A549 (cell line): ENCODE results near the gene DSTYK. TPM values are rescaled to one million over a fixed set of nuclear protein-coding genes. Genes with fewer than 3 reads are reported as not detected.

ENCODE experiments used
- ATAC-seq, 2 experiments: fragments of 200-7000 bp in 1 of 2; fragments of >200 bp in 1 of 2; cut with Nextera tagmentation in 1 of 2; cut with Tn5 transposase in 1 of 2; 3 replicates each; pipeline versions ENCODE4 v1.8.0 to v1.9.1; 2018 to 2020; ENCODE audit warnings: mild to moderate bottlenecking in 1 of 2, moderate library complexity in 1 of 2
- CTCF ChIA-PET: fragments of 300-600 bp; sonication (Branson Sonifier 250); formaldehyde crosslinking; extraction: SDS; loops from one replicate; lab custom pipeline; 2021; ENCODE audit warnings: antibody characterized with exemption, inconsistent platforms; lab: Yijun Ruan, JAX
- POLR2A ChIA-PET: fragments of 350-600 bp; formaldehyde crosslinking; extraction: SDS; loops from one replicate; lab custom pipeline; 2021; ENCODE audit warnings: antibody characterized with exemption, inconsistent platforms; lab: Yijun Ruan, JAX
- DNase-seq, 2 experiments: peaks; one replicate each; pipeline versions ENCODE4 v3.0.0 to v3.0.0-alpha.2; 2011 to 2016; ENCODE audit warnings: low read depth in 1 of 2, low spot score in 1 of 2
- FAIRE-seq: peaks from 2 replicates; lab custom pipeline; 2011; peaks lifted over from hg19 to GRCh38; lab: Jason Lieb, UNC
- H3K27ac ChIP-seq, 2 experiments: fragments of >200 bp; sonication (Bioruptor Twin); formaldehyde crosslinking; 3 replicates each; pipeline ENCODE4 v1.5.1; 2016 to 2017
- H3K4me1 ChIP-seq: fragments of >200 bp; sonication (Bioruptor Twin); formaldehyde crosslinking; 3 replicates; pipeline ENCODE4 v1.6.1; 2016
- H3K4me2 ChIP-seq: fragments of >200 bp; sonication (Bioruptor Twin); formaldehyde crosslinking; 3 replicates; pipeline ENCODE4 v1.6.1; 2016
- H3K4me3 ChIP-seq: fragments of >200 bp; sonication (Bioruptor Twin); formaldehyde crosslinking; 3 replicates; pipeline ENCODE4 v1.5.1; 2016
- H3K9me3 ChIP-seq: fragments of >200 bp; sonication (Bioruptor Twin); formaldehyde crosslinking; 3 replicates; pipeline ENCODE4 v1.6.1; 2016
- ATOH8 ChIP-seq: fragments of 250-450 bp; sonication (Bioruptor Pico); IDR thresholded peaks from 2 replicates; pipeline ENCODE4 v1.5.0; 2020; ENCODE audit warnings: low read depth, mild to moderate bottlenecking, moderate library complexity
- CBX8 ChIP-seq: fragments of 200-600 bp; sonication (generic); IDR thresholded peaks from 2 replicates; pipeline ENCODE4 v1.6.1; 2016
- CEBPB ChIP-seq, 2 experiments: fragments of >200 bp in 1 of 2; sonication (Bioruptor Twin) in 1 of 2; formaldehyde crosslinking in 1 of 2; IDR thresholded peaks; 2 replicates each; pipeline ENCODE4 v1.6.1; 2012 to 2016
- CHD2 ChIP-seq: fragments of 150-350 bp; IDR thresholded peaks from 2 replicates; pipeline ENCODE4 v1.6.1; 2014; ENCODE audit warnings: low read length; ENCODE audit not compliant: partially characterized antibody
- CHD4 ChIP-seq: fragments of 200-600 bp; sonication (generic); IDR thresholded peaks from 2 replicates; pipeline ENCODE4 v1.6.1; 2016; ENCODE audit warnings: antibody characterized with exemption, mild to moderate bottlenecking, borderline replicate concordance
- E2F6 ChIP-seq: IDR thresholded peaks from 2 replicates; pipeline ENCODE4 v1.6.1; 2012; ENCODE audit warnings: low read depth, borderline replicate concordance
- EHF ChIP-seq: fragments of 250-450 bp; sonication (Bioruptor Pico); IDR thresholded peaks from 2 replicates; pipeline ENCODE4 v1.5.0; 2020; ENCODE audit warnings: mild to moderate bottlenecking
- EP300 ChIP-seq, 2 experiments: fragments of >200 bp; sonication (Bioruptor Twin); formaldehyde crosslinking; IDR thresholded peaks; 2 replicates in 1 of 2; 3 replicates in 1 of 2; pipeline ENCODE4 v1.6.1; 2016 to 2017
- ESRRA ChIP-seq: fragments of 150-350 bp; IDR thresholded peaks from 2 replicates; pipeline ENCODE4 v1.6.1; 2014; ENCODE audit warnings: mild to moderate bottlenecking, low read length, borderline replicate concordance
- FOSB ChIP-seq: fragments of 250-450 bp; sonication (Bioruptor Pico); IDR thresholded peaks from 2 replicates; pipeline ENCODE4 v1.5.0; 2020; ENCODE audit warnings: mild to moderate bottlenecking, moderate library complexity
- FOSL2 ChIP-seq, 2 experiments: fragments of 450-650 bp in 1 of 2; fragments of >200 bp in 1 of 2; sonication (Bioruptor Twin) in 1 of 2; formaldehyde crosslinking; IDR thresholded peaks; 2 replicates each; pipeline versions ENCODE4 v1.5.0 to v1.6.1; 2016 to 2020; ENCODE audit warnings: mild to moderate bottlenecking in 1 of 2, moderate library complexity in 1 of 2
- FOXS1 ChIP-seq: fragments of 250-450 bp; sonication (Bioruptor Pico); IDR thresholded peaks from 2 replicates; pipeline ENCODE4 v1.5.0; 2020; ENCODE audit warnings: mild to moderate bottlenecking, moderate library complexity
- GATA3 ChIP-seq: IDR thresholded peaks from 2 replicates; pipeline ENCODE4 v1.6.1; 2012; ENCODE audit warnings: borderline replicate concordance
- HMGXB4 ChIP-seq: fragments of 250-450 bp; sonication (Bioruptor Pico); IDR thresholded peaks from 2 replicates; pipeline ENCODE4 v1.5.0; 2021; ENCODE audit warnings: mild to moderate bottlenecking, moderate library complexity, borderline replicate concordance
- HOXB5 ChIP-seq: fragments of 250-450 bp; sonication (Bioruptor Pico); IDR thresholded peaks from 2 replicates; pipeline ENCODE4 v1.5.0; 2020; ENCODE audit warnings: mild to moderate bottlenecking, moderate library complexity
- JUN ChIP-seq, 2 experiments: fragments of >200 bp; sonication (Bioruptor Twin); formaldehyde crosslinking; IDR thresholded peaks; 2 replicates in 1 of 2; 3 replicates in 1 of 2; pipeline ENCODE4 v1.6.1; 2016 to 2017
- JUNB ChIP-seq: fragments of >200 bp; sonication (Bioruptor Twin); formaldehyde crosslinking; IDR thresholded peaks from 2 replicates; pipeline ENCODE4 v1.6.1; 2016
- MAZ ChIP-seq: fragments of 150-350 bp; IDR thresholded peaks from 2 replicates; pipeline ENCODE4 v1.6.1; 2014; ENCODE audit warnings: antibody characterized with exemption, low read depth, low read length, borderline replicate concordance
- NFE2L2 ChIP-seq: fragments of 150-350 bp; conservative IDR thresholded peaks from 2 replicates; pipeline ENCODE4 v1.6.1; 2014; ENCODE audit warnings: low read length
- NPAS2 ChIP-seq: fragments of 250-450 bp; sonication (Bioruptor Pico); IDR thresholded peaks from 2 replicates; pipeline ENCODE4 v1.8.0; 2022; ENCODE audit warnings: mild to moderate bottlenecking, moderate library complexity, borderline replicate concordance
- PBX3 ChIP-seq: IDR thresholded peaks from 2 replicates; pipeline ENCODE4 v1.6.1; 2012
- PHF8 ChIP-seq: fragments of 200-600 bp; sonication (generic); IDR thresholded peaks from 2 replicates; pipeline ENCODE4 v1.6.1; 2016; ENCODE audit warnings: low read depth, mild to moderate bottlenecking, antibody characterized with exemption, moderate library complexity, borderline replicate concordance
- POLR2A ChIP-seq: IDR thresholded peaks from 2 replicates; pipeline ENCODE4 v1.6.1; 2012; ENCODE audit warnings: mild to moderate bottlenecking, low read length
- POLR2AphosphoS2 ChIP-seq: conservative IDR thresholded peaks from 2 replicates; pipeline ENCODE4 v1.6.1; 2012; ENCODE audit warnings: low read length, improper control_type of control experiment, inconsistent platforms
- RAD21 ChIP-seq, 2 experiments: fragments of >200 bp in 1 of 2; sonication (Bioruptor Twin) in 1 of 2; formaldehyde crosslinking in 1 of 2; IDR thresholded peaks in 1 of 2; conservative IDR thresholded peaks in 1 of 2; 2 replicates in 1 of 2; 3 replicates in 1 of 2; pipeline ENCODE4 v1.6.1; 2012 to 2018; ENCODE audit warnings: inconsistent platforms in 1 of 2
- RCOR1 ChIP-seq: fragments of 150-350 bp; IDR thresholded peaks from 2 replicates; pipeline ENCODE4 v1.6.1; 2014; ENCODE audit warnings: antibody characterized with exemption, low read length, low read depth
- RNF2 ChIP-seq: fragments of 200-600 bp; sonication (generic); IDR thresholded peaks from 2 replicates; pipeline ENCODE4 v1.6.1; 2016; ENCODE audit warnings: low read depth, mild to moderate bottlenecking, antibody characterized with exemption, moderate library complexity, borderline replicate concordance
- SREBF2 ChIP-seq: fragments of 450-650 bp; IDR thresholded peaks from 2 replicates; pipeline ENCODE4 v1.6.1; 2014; ENCODE audit warnings: mild to moderate bottlenecking, moderate library complexity
- TFCP2L1 ChIP-seq: fragments of 250-450 bp; sonication (Bioruptor Pico); IDR thresholded peaks from 2 replicates; pipeline ENCODE4 v1.5.0; 2021; ENCODE audit warnings: mild to moderate bottlenecking
- ZSCAN20 ChIP-seq: fragments of 250-450 bp; sonication (Bioruptor Pico); IDR thresholded peaks from 2 replicates; pipeline ENCODE4 v1.8.0; 2022; ENCODE audit warnings: mild to moderate bottlenecking, moderate library complexity
- WGBS: methylation state at CpG from one replicate; pipeline ENCODE4 v1.1.6; 2017; ENCODE audit errors: missing lambda C conversion rate; 5-methylcytosine and 5-hydroxymethylcytosine counted together
- polyA plus RNA-seq, 4 experiments: library from polyadenylated mRNA; depleted of rRNA in 3 of 4; stranded (reverse); fragments of >200 nt; fragmentation: RNase III in 1 of 4; extraction: RNeasy Plus Mini Kit Qiagen cat#74134 plus additional on column Dnase treatment in 1 of 4; gene quantifications; 2 replicates in 3 of 4; 3 replicates in 1 of 4; pipeline ENCODE4 v1.2.3, GENCODE V29; 2011 to 2017

The DSTYK gene
- polyA plus RNA-seq, 2 of the 4 experiments (the other 2 are of a cell fraction): 8.6 to 9.0 TPM

- 74% methylated on average over 8 of the region's 8 CpGs for WGBS
- no peak overlapping the region for H3K4me2 ChIP-seq
- no peaks in the 10 kb centered on the region for H3K9me3 ChIP-seq
- no peak for FAIRE-seq
- no peak for DNase-seq
- H3K4me3 ChIP-seq: no peak overlapping the region
- CTCF ChIA-PET: interaction anchor here (0.6 to 53.3 kb wide), 8 partner anchors 4 to 264 kb away, joined by 3 to 1139 read pairs (median 4); partner anchors contain the start of gene TMCC2
- POLR2A ChIA-PET: no interaction called here
- peaks cover under 1% of the 10 kb centered on the region; the same call in 1 of the 3 replicates for H3K4me1 ChIP-seq
- no peak overlapping the region for H3K27ac ChIP-seq
- no peak for TF ChIP-seq MAZ
- no peak for TF ChIP-seq NFE2L2
- no peak for TF ChIP-seq RCOR1
- no peak for TF ChIP-seq HMGXB4 (CRISPR knock-in tag)
- no peak for TF ChIP-seq ZSCAN20 (CRISPR knock-in tag)
- TF ChIP-seq NPAS2 (CRISPR knock-in tag): no peak
- TF ChIP-seq PHF8: no peak
- TF ChIP-seq CHD2: no peak
- TF ChIP-seq ATOH8 (CRISPR knock-in tag): no peak
- TF ChIP-seq POLR2AphosphoS2: no peak
- no peak for TF ChIP-seq CEBPB (IDR thresholded peaks at IDR 0.05)
- TF ChIP-seq ESRRA: no peak
- no peak for TF ChIP-seq SREBF2
- TF ChIP-seq EHF: no peak
- TF ChIP-seq PBX3: no peak
- no peak for TF ChIP-seq EP300 (IDR thresholded peaks at IDR 0.05)
- TF ChIP-seq POLR2A: no peak
- no peak for TF ChIP-seq RAD21 (conservative IDR thresholded peaks at IDR 0.05 in 1 of 2, IDR thresholded peaks at IDR 0.05 in 1 of 2)
- no peak for TF ChIP-seq CHD4
- TF ChIP-seq JUN (IDR thresholded peaks at IDR 0.05): no peak
- TF ChIP-seq, all 56 proteins: peak for 0
- ATAC-seq: no peak
Measured at GRCh38 chr1:205243350-205244191, 32.1 kb upstream of the DSTYK start.

GRCh38 chr1:205241366-205242030 is 30.0 kb upstream of the DSTYK start:
- no peak overlapping the region for H3K4me2 ChIP-seq
- H3K27ac ChIP-seq: no peak overlapping the region
- no peaks in the 10 kb centered on the region for H3K9me3 ChIP-seq
- FAIRE-seq: no peak
- DNase-seq: no peak
- no peak overlapping the region for H3K4me3 ChIP-seq
- 86% methylated on average over 23 of the region's 36 CpGs for WGBS
- CTCF ChIA-PET: interaction anchor here (1.0 to 53.3 kb wide), 3 partner anchors 13 to 254 kb away, joined by 3 to 1139 read pairs (median 30); partner anchors contain the start of gene TMCC2
- POLR2A ChIA-PET: no interaction called here
- no peaks in the 10 kb centered on the region for H3K4me1 ChIP-seq
- ATAC-seq: no peak
- no peak for TF ChIP-seq HMGXB4 (CRISPR knock-in tag)
- TF ChIP-seq FOSB (CRISPR knock-in tag): no peak
- no peak for TF ChIP-seq FOXS1
- no peak for TF ChIP-seq GATA3
- TF ChIP-seq ZSCAN20 (CRISPR knock-in tag): no peak
- TF ChIP-seq EP300 (IDR thresholded peaks at IDR 0.05): no peak
- TF ChIP-seq RAD21 (conservative IDR thresholded peaks at IDR 0.05 in 1 of 2, IDR thresholded peaks at IDR 0.05 in 1 of 2): no peak
- TF ChIP-seq E2F6: no peak
- no peak for TF ChIP-seq CBX8
- TF ChIP-seq HOXB5: no peak
- no peak for TF ChIP-seq JUNB
- TF ChIP-seq RNF2: no peak
- TF ChIP-seq FOSL2 (IDR thresholded peaks at IDR 0.05): no peak
- TF ChIP-seq FOSL2 (CRISPR knock-in tag; IDR thresholded peaks at IDR 0.05): no peak
- no peak for TF ChIP-seq ESRRA
- TF ChIP-seq TFCP2L1: no peak
- no peak for TF ChIP-seq CHD4
- TF ChIP-seq JUN (IDR thresholded peaks at IDR 0.05): no peak
- TF ChIP-seq, all 56 proteins: peak for 0
